HEK293T (cell line): Measurements from ENCODE around the gene KLK5.

Experiments
- ARNT ChIP-seq: fragments of 450-650 bp; IDR thresholded peaks from 2 replicates; pipeline ENCODE4 v1.6.1; 2017; ENCODE audit warnings: mild to moderate bottlenecking
- BHLHE40 ChIP-seq: fragments of 450-650 bp; IDR thresholded peaks from 2 replicates; pipeline ENCODE4 v1.6.1; 2016; ENCODE audit warnings: mild to moderate bottlenecking, moderate library complexity, borderline replicate concordance
- ELF4 ChIP-seq: fragments of 450-650 bp; IDR thresholded peaks from 2 replicates; pipeline ENCODE4 v1.6.1; 2017; ENCODE audit warnings: antibody characterized with exemption
- HDGF ChIP-seq: fragments of 450-650 bp; IDR thresholded peaks from 2 replicates; pipeline ENCODE4 v1.6.1; 2017; ENCODE audit warnings: antibody characterized with exemption, borderline replicate concordance
- LEF1 ChIP-seq: fragments of 450-650 bp; IDR thresholded peaks from 2 replicates; pipeline ENCODE4 v1.6.1; 2017; ENCODE audit warnings: mild to moderate bottlenecking, borderline replicate concordance
- NFRKB ChIP-seq: fragments of 450-650 bp; IDR thresholded peaks from 2 replicates; pipeline ENCODE4 v1.6.1; 2016; ENCODE audit warnings: mild to moderate bottlenecking, moderate library complexity
- SP1 ChIP-seq: fragments of 450-650 bp; IDR thresholded peaks from 2 replicates; pipeline ENCODE4 v1.6.1; 2017
- SUZ12 ChIP-seq: fragments of 450-650 bp; IDR thresholded peaks from 2 replicates; pipeline ENCODE4 v1.6.1; 2016; ENCODE audit warnings: mild to moderate bottlenecking
- TARDBP ChIP-seq: fragments of 450-650 bp; IDR thresholded peaks from 2 replicates; pipeline ENCODE4 v1.6.1; 2016
- TF ChIP-seq, protein P1 (sequence below): fragments of 450-650 bp; IDR thresholded peaks from 2 replicates; pipeline ENCODE4 v1.6.1; 2016

DNA sequence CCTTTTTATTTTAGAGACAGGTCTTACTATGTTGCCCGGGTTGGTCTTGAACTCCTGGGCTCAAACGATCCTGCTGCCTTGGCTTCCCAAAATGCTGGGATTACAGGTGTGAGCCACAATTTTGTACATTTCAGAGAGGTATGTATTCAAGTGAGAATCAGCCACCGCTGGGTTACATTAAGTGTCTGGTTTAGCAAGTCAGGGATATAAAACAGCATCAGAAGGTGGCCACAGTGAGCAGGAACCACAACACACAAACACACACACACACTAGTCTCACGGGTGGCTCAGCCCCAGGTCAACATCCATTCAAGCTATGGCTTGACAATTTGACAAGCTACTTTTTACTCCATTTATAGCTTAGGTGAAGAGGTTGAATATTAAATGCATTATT lies 20.2 kb downstream of the KLK5 start:
- TF ChIP-seq TARDBP (no peak), ELF4 (no peak), BHLHE40 (no peak), LEF1 (no peak), ARNT (no peak), SUZ12 (no peak), NFRKB (no peak), SP1 (no peak), HDGF (no peak)
- TF ChIP-seq, protein P1, sequence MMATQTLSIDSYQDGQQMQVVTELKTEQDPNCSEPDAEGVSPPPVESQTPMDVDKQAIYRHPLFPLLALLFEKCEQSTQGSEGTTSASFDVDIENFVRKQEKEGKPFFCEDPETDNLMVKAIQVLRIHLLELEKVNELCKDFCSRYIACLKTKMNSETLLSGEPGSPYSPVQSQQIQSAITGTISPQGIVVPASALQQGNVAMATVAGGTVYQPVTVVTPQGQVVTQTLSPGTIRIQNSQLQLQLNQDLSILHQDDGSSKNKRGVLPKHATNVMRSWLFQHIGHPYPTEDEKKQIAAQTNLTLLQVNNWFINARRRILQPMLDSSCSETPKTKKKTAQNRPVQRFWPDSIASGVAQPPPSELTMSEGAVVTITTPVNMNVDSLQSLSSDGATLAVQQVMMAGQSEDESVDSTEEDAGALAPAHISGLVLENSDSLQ: no peak
